Measurements from ENCODE around the gene ZBTB12. TPM values are rescaled to one million over a fixed set of nuclear protein-coding genes. Genes with fewer than 3 reads are reported as not detected.
A peak's percentile ranks its signal among the peaks of the same experiment; 100 is the strongest.

Gene ZBTB12, protein sequence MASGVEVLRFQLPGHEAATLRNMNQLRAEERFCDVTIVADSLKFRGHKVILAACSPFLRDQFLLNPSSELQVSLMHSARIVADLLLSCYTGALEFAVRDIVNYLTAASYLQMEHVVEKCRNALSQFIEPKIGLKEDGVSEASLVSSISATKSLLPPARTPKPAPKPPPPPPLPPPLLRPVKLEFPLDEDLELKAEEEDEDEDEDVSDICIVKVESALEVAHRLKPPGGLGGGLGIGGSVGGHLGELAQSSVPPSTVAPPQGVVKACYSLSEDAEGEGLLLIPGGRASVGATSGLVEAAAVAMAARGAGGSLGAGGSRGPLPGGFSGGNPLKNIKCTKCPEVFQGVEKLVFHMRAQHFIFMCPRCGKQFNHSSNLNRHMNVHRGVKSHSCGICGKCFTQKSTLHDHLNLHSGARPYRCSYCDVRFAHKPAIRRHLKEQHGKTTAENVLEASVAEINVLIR
- total RNA-seq (4.4 and 4.9 TPM in 2 replicates), polyA plus RNA-seq (0.07 TPM in 1 of 2 replicates, not detected in the other)

DNA sequence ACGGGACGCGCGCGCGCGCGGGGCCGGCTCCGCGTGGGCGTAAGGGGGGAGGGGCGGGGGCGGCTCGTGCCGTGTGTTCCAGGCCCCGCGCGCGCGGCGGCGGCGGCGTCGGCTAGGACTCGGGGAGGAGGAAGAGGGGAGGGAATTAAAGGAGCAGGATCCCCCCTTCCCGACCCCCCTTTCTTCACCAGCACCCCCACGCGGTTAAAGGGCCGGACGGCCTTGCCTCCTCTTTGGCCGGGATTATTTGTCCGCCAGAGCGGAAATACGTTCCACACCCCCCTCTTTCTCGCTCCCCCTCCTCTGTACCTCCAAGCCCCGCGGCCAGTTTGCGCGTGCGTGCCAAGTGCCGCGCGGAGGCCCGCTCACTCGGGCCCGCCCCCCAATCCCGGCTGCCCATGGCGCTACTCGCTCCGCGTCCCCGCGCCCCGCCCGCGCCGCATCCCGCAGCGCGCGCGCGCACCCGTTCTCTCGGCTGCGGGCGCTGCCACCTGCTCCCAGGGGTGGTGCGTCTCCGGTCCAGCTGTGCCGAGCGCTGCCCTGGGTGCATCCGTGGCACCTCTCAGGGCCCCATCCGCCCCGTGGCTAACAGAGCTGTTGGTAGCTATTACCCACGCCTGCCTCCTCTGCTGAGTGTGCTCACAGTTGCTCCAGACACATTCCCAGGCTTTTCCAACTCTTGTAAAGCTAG, at the start of gene ZBTB12:
Gene ZBTB12 (minus strand): TSS at position 134 of the 691 bp plus-strand sequence. CDS start 781 bp downstream, outside the sequence.
- H3K9me2 ChIP-seq (replicated peaks; ENCODE audit: insufficient read depth), result no peaks in the 10 kb centered on the region
- peaks cover 24% of the 10 kb centered on the region for H3K4me1 ChIP-seq (ENCODE audit: insufficient read depth)
- no peaks in the 10 kb centered on the region for H3K9me3 ChIP-seq (ENCODE audit: low read depth)
- peaks cover 25% of the 10 kb centered on the region for H3K79me2 ChIP-seq
- no peaks in the 10 kb centered on the region for H3K36me3 ChIP-seq (replicated peaks; ENCODE audit: insufficient read depth, low read depth)
- WGBS (ENCODE audit: low lambda C conversion rate, missing lambda C conversion rate), result under 1% methylated on average over 15 of the region's 77 CpGs
- TF ChIP-seq, protein P1, sequence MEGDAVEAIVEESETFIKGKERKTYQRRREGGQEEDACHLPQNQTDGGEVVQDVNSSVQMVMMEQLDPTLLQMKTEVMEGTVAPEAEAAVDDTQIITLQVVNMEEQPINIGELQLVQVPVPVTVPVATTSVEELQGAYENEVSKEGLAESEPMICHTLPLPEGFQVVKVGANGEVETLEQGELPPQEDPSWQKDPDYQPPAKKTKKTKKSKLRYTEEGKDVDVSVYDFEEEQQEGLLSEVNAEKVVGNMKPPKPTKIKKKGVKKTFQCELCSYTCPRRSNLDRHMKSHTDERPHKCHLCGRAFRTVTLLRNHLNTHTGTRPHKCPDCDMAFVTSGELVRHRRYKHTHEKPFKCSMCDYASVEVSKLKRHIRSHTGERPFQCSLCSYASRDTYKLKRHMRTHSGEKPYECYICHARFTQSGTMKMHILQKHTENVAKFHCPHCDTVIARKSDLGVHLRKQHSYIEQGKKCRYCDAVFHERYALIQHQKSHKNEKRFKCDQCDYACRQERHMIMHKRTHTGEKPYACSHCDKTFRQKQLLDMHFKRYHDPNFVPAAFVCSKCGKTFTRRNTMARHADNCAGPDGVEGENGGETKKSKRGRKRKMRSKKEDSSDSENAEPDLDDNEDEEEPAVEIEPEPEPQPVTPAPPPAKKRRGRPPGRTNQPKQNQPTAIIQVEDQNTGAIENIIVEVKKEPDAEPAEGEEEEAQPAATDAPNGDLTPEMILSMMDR (IDR thresholded peaks at IDR 0.05; ENCODE audit: poor library complexity), result no peak
- no peak for TF ChIP-seq EZH2phosphoT487 (IDR thresholded peaks at IDR 0.05; ENCODE audit: low read depth, severe bottlenecking, unreplicated experiment)
- no peak for TF ChIP-seq EZH2 (IDR thresholded peaks at IDR 0.05; ENCODE audit: borderline replicate concordance)
- peak within 1 kb of the TSS; percentile 84 for H3K27ac ChIP-seq
- H3K4me3 ChIP-seq, result peak within 1 kb of the TSS; percentile 61
- DNase-seq (ENCODE audit: low spot score), result peak; percentile 98
- peak within 1 kb of the TSS; percentile 77 for H3K4me2 ChIP-seq
- H2AFZ ChIP-seq, result peak within 1 kb of the TSS; percentile 59
- H4K20me1 ChIP-seq (ENCODE audit: insufficient read depth, poor library complexity, severe bottlenecking), result no peaks in the 10 kb centered on the region
- H3K27me3 ChIP-seq, result no peaks in the 10 kb centered on the region

DNA sequence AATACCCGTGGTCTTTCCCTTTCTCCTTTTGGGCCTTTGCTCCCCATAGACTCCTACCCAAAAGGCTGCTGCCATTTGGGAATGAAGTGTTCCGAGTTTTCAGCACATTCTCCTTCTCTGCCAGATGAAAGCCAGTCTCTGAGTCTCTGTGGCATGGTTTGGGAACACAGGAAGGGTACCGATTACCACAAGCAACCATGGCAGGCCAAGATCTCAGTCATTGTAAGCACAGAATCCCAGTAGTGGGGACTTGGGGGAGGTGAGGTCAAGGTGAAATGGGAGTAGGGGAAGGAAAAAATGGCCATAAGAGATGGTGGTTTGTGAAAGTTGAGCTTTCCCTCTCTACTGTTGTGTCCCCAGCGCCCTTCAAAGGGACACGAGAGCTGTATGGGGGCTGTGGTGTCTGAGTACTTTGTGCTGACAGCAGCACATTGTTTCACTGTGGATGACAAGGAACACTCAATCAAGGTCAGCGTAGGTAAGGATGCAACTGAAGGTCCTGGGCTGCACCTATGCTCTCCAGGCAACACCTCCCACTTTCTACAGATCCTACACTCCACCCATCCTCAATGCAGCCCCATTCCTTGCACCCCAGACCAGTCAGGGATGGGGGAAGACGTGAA, 48.2 kb upstream of the ZBTB12 start:
- TF ChIP-seq, protein P1 (IDR thresholded peaks at IDR 0.05; ENCODE audit: poor library complexity), result no peak
- TF ChIP-seq EZH2 (IDR thresholded peaks at IDR 0.05; ENCODE audit: borderline replicate concordance), result no peak
- TF ChIP-seq EZH2phosphoT487 (IDR thresholded peaks at IDR 0.05; ENCODE audit: low read depth, severe bottlenecking, unreplicated experiment), result no peak

DNA sequence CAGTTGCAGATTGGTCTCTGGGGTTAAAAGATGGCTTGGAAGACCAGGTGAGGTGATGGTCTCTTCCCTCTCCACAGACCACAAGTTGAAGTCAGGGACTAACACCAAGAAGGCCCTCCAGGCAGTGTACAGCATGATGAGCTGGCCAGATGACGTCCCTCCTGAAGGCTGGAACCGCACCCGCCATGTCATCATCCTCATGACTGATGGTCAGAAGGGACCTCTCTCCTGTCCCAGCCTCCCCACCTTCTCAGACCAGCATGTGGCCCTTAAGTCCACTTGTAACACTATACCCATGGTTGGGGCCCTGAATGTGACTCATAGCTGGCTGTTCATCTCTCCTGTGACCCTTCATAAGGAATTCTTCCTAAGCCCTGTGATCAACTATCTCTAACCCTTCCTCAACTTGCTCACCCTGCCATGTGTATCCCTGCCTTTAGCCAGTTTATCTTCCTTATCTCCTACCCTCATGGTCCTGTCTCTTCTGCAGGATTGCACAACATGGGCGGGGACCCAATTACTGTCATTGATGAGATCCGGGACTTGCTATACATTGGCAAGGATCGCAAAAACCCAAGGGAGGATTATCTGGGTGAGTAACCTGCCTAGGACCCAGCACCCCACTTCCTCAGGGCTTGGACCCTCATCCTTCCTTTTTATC, 47.0 kb upstream of the ZBTB12 start:
- TF ChIP-seq EZH2phosphoT487 (IDR thresholded peaks at IDR 0.05; ENCODE audit: low read depth, severe bottlenecking, unreplicated experiment) (no peak), EZH2 (IDR thresholded peaks at IDR 0.05; ENCODE audit: borderline replicate concordance) (no peak)
- TF ChIP-seq, protein P1 (IDR thresholded peaks at IDR 0.05; ENCODE audit: poor library complexity), result no peak
- WGBS (ENCODE audit: low lambda C conversion rate, missing lambda C conversion rate), result 90% methylated on average over 6 of the region's 6 CpGs
- Histone ChIP-seq H2AFZ (no peak overlapping the region), H3K4me2 (no peak overlapping the region), H3K79me2 (peaks cover 4% of the 10 kb centered on the region), H3K27ac (no peak overlapping the region), H3K36me3 (replicated peaks; ENCODE audit: insufficient read depth, low read depth) (no peaks in the 10 kb centered on the region), H3K4me3 (no peak overlapping the region), H3K9me2 (replicated peaks; ENCODE audit: insufficient read depth) (no peaks in the 10 kb centered on the region), H4K20me1 (ENCODE audit: insufficient read depth, poor library complexity, severe bottlenecking) (no peaks in the 10 kb centered on the region), H3K27me3 (no peaks in the 10 kb centered on the region), H3K4me1 (ENCODE audit: insufficient read depth) (peaks cover 12% of the 10 kb centered on the region), H3K9me3 (ENCODE audit: low read depth) (no peaks in the 10 kb centered on the region)
- no peak for DNase-seq (ENCODE audit: low spot score)

More for the DNA sequence above, 48.2 kb upstream of the ZBTB12 start:
- no peaks in the 10 kb centered on the region for H3K36me3 ChIP-seq (replicated peaks; ENCODE audit: insufficient read depth, low read depth)
- no peak overlapping the region for H3K4me2 ChIP-seq
- no peaks in the 10 kb centered on the region for H3K9me2 ChIP-seq (replicated peaks; ENCODE audit: insufficient read depth)
- WGBS (ENCODE audit: low lambda C conversion rate, missing lambda C conversion rate), result 91% methylated on average over 7 of the region's 7 CpGs
- H3K9me3 ChIP-seq (ENCODE audit: low read depth), result no peaks in the 10 kb centered on the region
- no peaks in the 10 kb centered on the region for H4K20me1 ChIP-seq (ENCODE audit: insufficient read depth, poor library complexity, severe bottlenecking)
- peaks cover 4% of the 10 kb centered on the region for H3K79me2 ChIP-seq
- H2AFZ ChIP-seq, result no peak overlapping the region
- H3K4me3 ChIP-seq, result no peak overlapping the region
- H3K27ac ChIP-seq, result peak overlapping the region; percentile 27
- no peak for DNase-seq (ENCODE audit: low spot score)
- peaks cover 10% of the 10 kb centered on the region for H3K4me1 ChIP-seq (ENCODE audit: insufficient read depth)
- no peaks in the 10 kb centered on the region for H3K27me3 ChIP-seq

All from hepatocyte (in vitro differentiated cells).